HCT116 (cell line): Measurements from ENCODE around the gene CSTF2.

Experiments
- ATF3 ChIP-seq: IDR thresholded peaks from 2 replicates; pipeline ENCODE4 v1.6.1; 2012
- CEBPB ChIP-seq: IDR thresholded peaks from 2 replicates; pipeline ENCODE4 v1.6.1; 2012; ENCODE audit warnings: low read depth
- EGR1 ChIP-seq: IDR thresholded peaks from 2 replicates; pipeline ENCODE4 v1.6.1; 2012; ENCODE audit warnings: low read depth
- POLR2A ChIP-seq: IDR thresholded peaks from 2 replicates; pipeline ENCODE4 v1.7.0; 2011; ENCODE audit warnings: borderline replicate concordance; ENCODE audit not compliant: insufficient read depth, insufficient read length; ENCODE audit errors: extremely low read depth
- RAD21 ChIP-seq: IDR thresholded peaks from 2 replicates; pipeline ENCODE4 v1.6.1; 2012; ENCODE audit warnings: low read depth, mild to moderate bottlenecking
- REST ChIP-seq: IDR thresholded peaks from 2 replicates; pipeline ENCODE4 v1.6.1; 2012; ENCODE audit warnings: low read depth
- SIN3A ChIP-seq: IDR thresholded peaks from 2 replicates; pipeline ENCODE4 v1.6.1; 2012; ENCODE audit warnings: low read depth
- SP1 ChIP-seq: IDR thresholded peaks from 2 replicates; pipeline ENCODE4 v1.6.1; 2012; ENCODE audit warnings: low read depth
- TCF7L2 ChIP-seq: IDR thresholded peaks from 2 replicates; pipeline ENCODE4 v1.7.0; 2011; ENCODE audit warnings: borderline replicate concordance, inconsistent platforms; ENCODE audit not compliant: insufficient read depth, insufficient read length; ENCODE audit errors: extremely low read depth
- YY1 ChIP-seq: IDR thresholded peaks from 2 replicates; pipeline ENCODE4 v1.6.1; 2011; ENCODE audit warnings: low read length, low read depth, moderate library complexity, mild to moderate bottlenecking; ENCODE audit not compliant: insufficient replicate concordance; ENCODE audit errors: extremely low read depth
- ZBTB33 ChIP-seq: IDR thresholded peaks from 2 replicates; pipeline ENCODE4 v1.6.1; 2011; ENCODE audit warnings: mild to moderate bottlenecking, low read length, moderate library complexity; ENCODE audit not compliant: insufficient replicate concordance; ENCODE audit errors: extremely low read depth
- ZNF274 ChIP-seq: fragments of 200-500 bp; sonication (Bioruptor generic); IDR thresholded peaks from 2 replicates; pipeline ENCODE4 v1.6.1; 2014; ENCODE audit warnings: mild to moderate bottlenecking, low read depth, low read length, inconsistent platforms
- TF ChIP-seq, protein P1 (sequence below), 3 experiments: fragments of 200-600 bp in 1 of 3; sonication (generic) in 1 of 3; IDR thresholded peaks in 2 of 3; conservative IDR thresholded peaks in 1 of 3; 2 replicates each; pipeline ENCODE4 v1.5.1; 2012 to 2017; ENCODE audit warnings: low read depth in 2 of 3, low read length in 2 of 3, antibody characterized with exemption in 1 of 3, borderline replicate concordance in 1 of 3, control low read depth in 1 of 3, mild to moderate bottlenecking in 1 of 3, mixed read lengths in 1 of 3, mixed run types in 1 of 3, moderate library complexity in 1 of 3; ENCODE audit not compliant: insufficient read depth in 1 of 3

DNA sequence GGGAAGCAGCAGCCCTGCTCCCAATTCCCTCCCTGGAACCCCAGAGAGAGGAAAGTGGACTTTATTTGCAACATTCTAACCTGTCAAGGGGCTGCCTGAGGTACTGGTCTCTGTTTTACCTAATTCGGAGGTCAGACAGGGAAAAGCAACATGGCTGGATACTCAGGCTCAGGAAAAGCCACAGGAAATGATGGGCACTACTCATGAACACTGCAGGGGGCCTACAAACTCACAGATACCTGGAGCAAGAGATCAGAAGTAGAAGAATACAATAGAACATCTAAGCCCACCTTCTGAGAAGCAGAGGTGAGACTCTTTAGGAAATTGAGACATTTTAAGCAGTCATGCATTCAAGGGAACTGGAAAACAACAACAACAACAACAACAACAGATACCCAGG, 15.4 kb upstream of the CSTF2 start:
- TF ChIP-seq, protein P1, sequence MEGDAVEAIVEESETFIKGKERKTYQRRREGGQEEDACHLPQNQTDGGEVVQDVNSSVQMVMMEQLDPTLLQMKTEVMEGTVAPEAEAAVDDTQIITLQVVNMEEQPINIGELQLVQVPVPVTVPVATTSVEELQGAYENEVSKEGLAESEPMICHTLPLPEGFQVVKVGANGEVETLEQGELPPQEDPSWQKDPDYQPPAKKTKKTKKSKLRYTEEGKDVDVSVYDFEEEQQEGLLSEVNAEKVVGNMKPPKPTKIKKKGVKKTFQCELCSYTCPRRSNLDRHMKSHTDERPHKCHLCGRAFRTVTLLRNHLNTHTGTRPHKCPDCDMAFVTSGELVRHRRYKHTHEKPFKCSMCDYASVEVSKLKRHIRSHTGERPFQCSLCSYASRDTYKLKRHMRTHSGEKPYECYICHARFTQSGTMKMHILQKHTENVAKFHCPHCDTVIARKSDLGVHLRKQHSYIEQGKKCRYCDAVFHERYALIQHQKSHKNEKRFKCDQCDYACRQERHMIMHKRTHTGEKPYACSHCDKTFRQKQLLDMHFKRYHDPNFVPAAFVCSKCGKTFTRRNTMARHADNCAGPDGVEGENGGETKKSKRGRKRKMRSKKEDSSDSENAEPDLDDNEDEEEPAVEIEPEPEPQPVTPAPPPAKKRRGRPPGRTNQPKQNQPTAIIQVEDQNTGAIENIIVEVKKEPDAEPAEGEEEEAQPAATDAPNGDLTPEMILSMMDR (IDR thresholded peaks at IDR 0.05 in 2 of 3, conservative IDR thresholded peaks at IDR 0.05 in 1 of 3; ENCODE audit: borderline replicate concordance in 1 of 3, insufficient read depth in 1 of 3, low read depth in 2 of 3, low read length in 2 of 3), result no peak
- TF ChIP-seq POLR2A (no peak), REST (no peak), CEBPB (no peak), RAD21 (no peak), ZNF274 (no peak), ZBTB33 (no peak), SIN3A (no peak), ATF3 (no peak), EGR1 (no peak), TCF7L2 (no peak), YY1 (no peak), SP1 (no peak)
